ENCODE measurements around the gene CAMK2N1.
A peak's percentile ranks its signal among the peaks of the same experiment; 100 is the strongest.

The CAMK2N1 gene

DNA sequence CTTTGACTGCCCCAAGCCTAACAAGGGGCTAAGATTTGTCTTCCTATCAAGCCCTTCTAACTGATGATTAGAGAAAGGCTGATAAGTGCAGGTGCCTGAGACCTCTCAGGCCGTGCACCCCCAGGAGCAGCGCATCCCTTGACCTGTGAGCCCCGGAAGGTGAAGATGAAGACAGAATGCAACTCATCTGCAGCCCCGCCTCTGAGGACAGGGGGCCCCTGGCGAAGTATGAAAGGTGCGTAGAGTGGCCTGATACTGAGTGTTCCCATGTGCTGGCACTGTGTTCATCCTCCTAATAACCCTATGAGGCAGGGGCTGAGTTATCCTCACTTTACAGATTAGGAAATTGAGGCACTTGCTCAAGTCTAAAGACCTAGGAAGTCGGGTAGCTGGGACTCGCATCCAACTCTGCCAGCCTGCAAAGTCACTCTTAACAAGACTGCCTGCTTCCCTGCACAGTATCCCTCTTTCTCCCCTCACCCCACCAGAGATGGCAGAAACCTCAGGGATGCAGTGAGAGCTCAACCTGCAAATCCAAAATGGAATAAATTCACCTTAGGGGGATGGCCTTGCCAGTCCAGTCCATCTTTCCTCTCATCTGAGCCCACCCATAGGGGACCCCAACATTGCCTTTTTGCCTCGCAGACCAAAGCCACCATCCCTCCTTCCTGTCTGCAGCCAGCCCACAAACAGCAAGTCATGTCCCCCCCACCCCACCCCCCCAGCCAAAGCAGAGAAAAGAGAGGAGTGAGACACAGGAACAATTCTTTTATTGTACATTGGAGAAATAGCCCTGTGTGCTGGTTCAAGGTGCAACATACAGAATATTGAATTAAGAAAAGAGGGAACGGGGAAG lies 4.1 kb downstream of the CAMK2N1 start:
- DNase-seq = no peak
- in situ Hi-C loops (cut with HindIII; ENCODE audit: low pct_ligation_motif_present, low pct_unique_long_range_greater_than_20kb, low sequenced_read_pairs) = no loop called here

GRCh38 chr1:20480951-20481617 lies 4.9 kb downstream of the CAMK2N1 start:
- in situ Hi-C loops (cut with HindIII; ENCODE audit: low pct_ligation_motif_present, low pct_unique_long_range_greater_than_20kb, low sequenced_read_pairs) = no loop called here
- DNase-seq = no peak

GRCh38 chr1:20480243-20480944 lies 5.6 kb downstream of the CAMK2N1 start:
- in situ Hi-C loops (cut with HindIII; ENCODE audit: low pct_ligation_motif_present, low pct_unique_long_range_greater_than_20kb, low sequenced_read_pairs) = no loop called here
- peak; percentile 88 for DNase-seq

DNA sequence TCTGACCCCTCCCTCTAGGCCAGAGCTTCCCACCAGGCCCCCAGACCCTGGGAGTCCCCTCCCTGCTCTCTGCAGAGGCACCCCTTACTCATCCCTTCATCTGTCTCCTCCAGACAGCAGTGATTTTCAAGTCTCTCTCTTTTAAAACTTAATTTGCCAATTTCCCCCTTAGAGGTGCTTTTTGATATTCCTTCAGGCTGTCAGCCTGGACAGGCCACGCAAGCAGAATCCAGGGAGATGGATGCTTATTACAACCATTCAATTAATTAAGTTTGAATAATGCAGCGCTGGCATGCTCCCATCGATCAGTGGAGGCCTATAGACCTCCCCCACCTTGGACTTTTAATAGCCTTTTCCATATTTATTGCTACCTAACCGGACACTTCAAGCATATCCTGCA lies 6.2 kb downstream of the CAMK2N1 start:
- in situ Hi-C loops (cut with HindIII; ENCODE audit: low pct_ligation_motif_present, low pct_unique_long_range_greater_than_20kb, low sequenced_read_pairs) = no loop called here
- no peak for DNase-seq

DNA sequence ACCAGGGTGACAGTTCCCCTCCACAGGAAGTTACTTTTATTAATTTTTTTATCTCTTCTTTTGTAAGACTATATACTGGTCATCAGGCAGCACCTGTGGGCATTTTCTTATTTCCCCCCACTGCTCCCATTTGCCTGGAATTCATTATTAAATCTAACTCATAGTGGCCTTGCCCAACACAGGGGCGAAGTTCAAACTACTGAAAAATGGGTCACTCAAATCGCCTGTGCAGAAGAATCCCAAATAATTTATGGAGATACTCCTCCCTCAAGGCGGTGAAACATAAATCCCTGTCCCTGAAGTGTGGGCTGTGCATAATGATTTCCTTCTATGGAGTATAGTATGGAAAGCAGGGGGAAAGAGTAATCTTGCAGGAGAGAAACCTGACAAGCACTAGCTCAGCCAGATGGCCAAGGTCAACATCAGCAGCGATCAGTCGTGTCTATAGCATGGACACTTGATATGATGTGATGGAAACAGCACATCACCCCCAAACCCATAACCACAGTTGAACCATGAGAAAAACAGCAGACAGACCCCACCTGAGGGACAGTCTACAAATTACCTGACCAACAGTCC lies 7.9 kb downstream of the CAMK2N1 start:
- in situ Hi-C loops (cut with HindIII; ENCODE audit: low pct_ligation_motif_present, low pct_unique_long_range_greater_than_20kb, low sequenced_read_pairs) = no loop called here
- DNase-seq = no peak

DNA sequence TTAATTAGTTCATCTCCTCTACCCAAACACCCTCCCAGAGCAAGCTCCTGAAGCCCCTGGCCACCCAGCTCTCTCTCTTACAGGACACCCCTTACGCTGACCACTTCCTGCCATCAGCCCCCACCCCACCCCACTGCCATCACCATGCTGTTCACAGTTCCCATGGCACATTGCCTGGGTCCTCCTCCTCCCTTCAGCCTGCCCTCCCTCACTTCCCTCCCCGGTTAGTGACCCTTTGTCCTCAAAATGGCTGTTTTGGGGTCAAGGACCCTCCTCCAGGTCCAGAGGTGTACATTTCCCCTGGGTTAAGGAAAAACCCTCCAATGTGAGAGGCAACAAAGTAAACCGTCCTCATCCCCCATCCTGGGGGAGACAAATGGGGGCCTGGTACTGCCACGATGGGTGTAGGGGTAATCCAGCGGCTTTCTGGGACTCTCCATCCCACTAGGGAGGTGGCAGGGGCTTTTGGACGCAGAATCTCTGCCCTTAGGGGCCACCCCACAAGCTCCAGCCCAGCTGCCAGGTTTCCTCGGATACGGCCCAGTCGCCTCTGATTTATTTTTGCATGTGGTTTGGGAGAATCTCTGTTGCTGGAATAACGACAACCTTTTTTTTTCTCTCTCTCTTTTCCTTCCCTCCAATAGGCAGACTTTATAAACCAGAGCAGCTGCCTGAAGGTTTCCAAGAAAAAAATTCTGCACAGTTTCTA lies 8.5 kb downstream of the CAMK2N1 start:
- in situ Hi-C loops (cut with HindIII; ENCODE audit: low pct_ligation_motif_present, low pct_unique_long_range_greater_than_20kb, low sequenced_read_pairs) = no loop called here
- DNase-seq = no peak

GRCh38 chr1:20476265-20477038 lies 9.6 kb downstream of the CAMK2N1 start:
- in situ Hi-C loops (cut with HindIII; ENCODE audit: low pct_ligation_motif_present, low pct_unique_long_range_greater_than_20kb, low sequenced_read_pairs) = no loop called here
- peak; percentile 55 for DNase-seq

DNA sequence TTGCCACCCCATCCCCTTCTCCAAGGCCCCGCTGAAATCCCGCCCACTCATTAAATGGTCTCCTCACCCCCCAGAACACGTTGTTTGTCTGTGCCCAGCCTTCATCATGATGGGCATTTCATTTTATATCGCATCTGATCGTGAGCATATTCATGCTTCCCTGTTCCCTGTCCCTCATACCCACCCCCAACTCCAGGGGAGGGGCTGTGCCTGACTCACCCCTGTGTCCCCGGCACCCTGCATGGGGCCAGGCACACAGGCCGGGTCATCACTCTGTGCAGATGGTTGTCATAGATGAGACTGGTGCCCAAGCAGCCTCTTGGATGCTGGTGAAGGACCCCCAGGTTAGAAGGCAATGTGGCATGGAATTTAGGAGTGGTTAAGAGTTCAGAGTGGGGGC lies 11.0 kb downstream of the CAMK2N1 start:
- DNase-seq = no peak
- in situ Hi-C loops (cut with HindIII; ENCODE audit: low pct_ligation_motif_present, low pct_unique_long_range_greater_than_20kb, low sequenced_read_pairs) = no loop called here

GRCh38 chr1:20474333-20474975 lies 11.6 kb downstream of the CAMK2N1 start:
- no peak for DNase-seq

GRCh38 chr1:20473894-20474293 lies 12.1 kb downstream of the CAMK2N1 start:
- no peak for DNase-seq
- in situ Hi-C loops (cut with HindIII; ENCODE audit: low pct_ligation_motif_present, low pct_unique_long_range_greater_than_20kb, low sequenced_read_pairs) = no loop called here

More at GRCh38 chr1:20474333-20474975, 11.6 kb downstream of the CAMK2N1 start:
- in situ Hi-C loops (cut with HindIII; ENCODE audit: low pct_ligation_motif_present, low pct_unique_long_range_greater_than_20kb, low sequenced_read_pairs) = no loop called here

- peak; percentile 29 for DNase-seq
- in situ Hi-C loops (cut with HindIII; ENCODE audit: low pct_ligation_motif_present, low pct_unique_long_range_greater_than_20kb, low sequenced_read_pairs) = no loop called here
Observed at GRCh38 chr1:20472860-20473711, 12.9 kb downstream of the CAMK2N1 start.

DNA sequence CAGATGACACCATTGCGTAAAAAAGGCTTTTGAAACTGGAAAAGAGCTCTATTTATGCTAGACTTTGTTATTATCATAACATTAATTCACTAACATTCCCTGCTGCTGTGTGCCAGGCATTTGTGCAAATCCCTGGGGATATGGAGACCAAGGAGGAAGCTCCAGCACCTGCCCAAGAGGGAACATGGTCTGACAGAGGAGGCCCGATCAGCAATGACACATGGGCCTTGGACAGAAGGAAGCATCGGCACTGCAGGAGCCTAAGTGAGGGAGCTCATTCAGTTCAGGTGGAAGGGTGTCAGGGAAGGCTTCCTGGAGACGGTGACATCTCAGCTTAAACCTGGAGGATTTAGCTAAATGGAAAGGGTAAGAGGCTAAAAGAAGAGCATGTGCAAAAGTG lies 13.9 kb downstream of the CAMK2N1 start:
- DNase-seq = no peak
- in situ Hi-C loops (cut with HindIII; ENCODE audit: low pct_ligation_motif_present, low pct_unique_long_range_greater_than_20kb, low sequenced_read_pairs) = no loop called here

- in situ Hi-C loops (cut with HindIII; ENCODE audit: low pct_ligation_motif_present, low pct_unique_long_range_greater_than_20kb, low sequenced_read_pairs) = no loop called here
- DNase-seq = no peak
Observed at GRCh38 chr1:20470194-20470593, 15.8 kb downstream of the CAMK2N1 start.

DNA sequence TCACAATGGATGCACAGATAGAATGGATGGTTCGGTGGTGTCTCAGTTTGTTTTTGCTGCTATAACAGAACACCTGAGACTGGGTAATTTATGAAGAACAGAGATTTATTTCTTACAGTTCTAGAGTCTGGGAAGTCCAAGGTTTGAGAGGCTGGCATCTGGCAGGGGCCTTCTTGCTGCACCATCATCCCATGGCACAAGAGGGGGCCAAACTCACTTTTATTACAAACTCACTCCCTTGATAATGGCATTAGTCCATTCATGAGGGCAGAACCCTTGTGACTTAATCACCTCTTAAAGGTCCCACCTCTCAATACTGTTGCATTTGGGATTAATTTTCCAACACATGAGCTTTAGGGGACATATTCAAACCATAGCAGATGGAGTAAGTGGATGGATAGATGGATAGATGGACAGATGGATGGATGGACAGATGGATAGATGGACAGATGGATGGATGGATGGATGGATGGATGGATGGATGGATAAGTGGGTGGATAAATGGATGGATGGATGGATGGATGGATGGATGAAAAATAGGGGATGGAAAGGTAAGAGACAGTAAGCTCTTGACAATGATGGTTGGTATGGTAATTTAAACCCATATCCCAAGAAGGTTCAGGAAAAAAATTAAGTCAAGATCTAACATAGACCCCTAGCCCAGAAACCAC lies 16.5 kb downstream of the CAMK2N1 start:
- DNase-seq = peak; percentile 33
- in situ Hi-C loops (cut with HindIII; ENCODE audit: low pct_ligation_motif_present, low pct_unique_long_range_greater_than_20kb, low sequenced_read_pairs) = no loop called here

GRCh38 chr1:20466273-20466672 lies 19.7 kb downstream of the CAMK2N1 start:
- in situ Hi-C loops (cut with HindIII; ENCODE audit: low pct_ligation_motif_present, low pct_unique_long_range_greater_than_20kb, low sequenced_read_pairs) = no loop called here
- no peak for DNase-seq

DNA sequence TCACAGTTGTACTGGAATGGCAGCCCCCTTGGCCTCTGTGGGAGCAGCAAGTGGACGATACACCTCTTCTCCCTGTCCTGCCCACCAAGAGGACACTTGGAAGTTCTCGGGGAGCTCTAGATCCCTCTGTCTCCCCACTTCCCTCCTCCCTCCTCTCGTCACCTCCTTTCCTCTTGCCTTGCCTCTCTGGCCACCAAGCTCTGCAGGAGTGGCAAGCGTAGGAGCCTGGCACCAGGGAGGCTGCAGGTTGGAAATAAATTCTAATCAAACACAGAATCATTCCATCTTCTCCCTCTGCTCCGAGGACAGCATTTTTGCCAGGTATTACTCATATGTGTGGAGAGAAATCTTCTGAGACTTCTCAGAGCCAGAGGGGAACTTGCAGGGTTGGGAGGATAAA lies 20.8 kb downstream of the CAMK2N1 start:
- in situ Hi-C loops (cut with HindIII; ENCODE audit: low pct_ligation_motif_present, low pct_unique_long_range_greater_than_20kb, low sequenced_read_pairs) = no loop called here
- no peak for DNase-seq

All from ACHN (cell line).